ENCODE measurements around the gene DCAF12L2.
"Not testable (repeated sequence)": the region's sequence is repeated elsewhere in the genome, so short reads cannot be mapped to it uniquely, and the experiment has no call there.

Gene DCAF12L2

DNA sequence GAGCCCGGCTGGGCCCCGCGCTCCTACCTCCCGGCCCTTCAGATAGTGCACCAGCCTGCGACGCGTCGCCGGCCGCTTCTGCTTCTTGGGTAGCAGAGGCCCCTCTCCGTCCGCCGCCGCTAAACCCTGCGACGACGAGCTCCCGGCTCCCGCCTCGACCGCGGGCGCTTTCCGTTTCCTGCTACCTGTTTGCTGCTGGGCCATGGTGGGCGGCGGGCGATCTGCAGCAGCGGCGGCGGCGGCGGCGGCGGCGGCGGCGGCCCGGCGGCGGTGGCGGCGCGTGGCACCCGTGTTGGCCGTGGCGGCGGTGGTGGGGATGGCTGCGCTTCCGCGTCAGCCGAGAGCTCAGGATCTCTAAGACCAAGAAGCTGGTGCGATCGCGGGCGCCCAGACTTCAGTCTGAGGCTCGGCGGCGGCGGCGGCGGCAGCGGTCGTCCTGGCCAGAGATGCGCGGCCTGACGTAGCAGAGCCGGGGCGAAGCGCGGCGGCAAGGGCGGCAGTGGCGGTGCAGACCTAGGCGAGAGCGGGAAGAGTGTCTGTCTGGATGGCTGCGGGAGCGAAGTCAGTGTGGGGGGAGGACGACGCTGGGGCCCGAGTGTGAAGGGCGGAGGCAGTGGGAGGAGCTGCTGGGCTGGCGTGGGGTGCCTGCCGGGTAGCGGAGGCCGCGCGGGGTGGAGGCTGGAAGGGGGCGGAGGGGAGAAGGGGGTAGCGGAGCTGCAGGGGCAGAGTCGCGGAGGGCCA lies at the start of gene DCAF12L2:
TSS of gene DCAF12L2 (minus strand) at position 569 of the 741 bp plus-strand sequence. CDS start at position 204, 365 bp downstream.
- DNase-seq (ENCODE audit: low spot score), result no peak

DNA sequence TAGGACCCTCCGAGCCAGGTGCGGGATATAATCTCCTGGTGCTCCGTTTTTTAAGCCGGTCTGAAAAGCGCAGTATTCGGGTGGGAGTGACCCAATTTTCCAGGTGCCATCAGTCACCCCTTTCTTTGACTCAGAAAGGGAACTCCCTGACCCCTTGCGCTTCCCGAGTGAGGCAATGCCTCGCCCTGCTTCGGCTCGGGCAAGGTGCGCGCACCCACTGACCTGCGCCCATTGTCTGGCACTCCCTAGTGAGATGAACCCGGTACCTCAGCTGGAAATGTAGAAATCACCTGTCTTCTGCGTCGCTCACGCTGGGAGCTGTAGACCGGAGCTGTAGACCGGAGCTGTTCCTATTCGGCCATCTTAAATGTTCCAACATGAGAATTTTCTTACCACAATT lies 24.8 kb upstream of the DCAF12L2 start:
- DNase-seq (ENCODE audit: low spot score), result not testable (repeated sequence)

DNA sequence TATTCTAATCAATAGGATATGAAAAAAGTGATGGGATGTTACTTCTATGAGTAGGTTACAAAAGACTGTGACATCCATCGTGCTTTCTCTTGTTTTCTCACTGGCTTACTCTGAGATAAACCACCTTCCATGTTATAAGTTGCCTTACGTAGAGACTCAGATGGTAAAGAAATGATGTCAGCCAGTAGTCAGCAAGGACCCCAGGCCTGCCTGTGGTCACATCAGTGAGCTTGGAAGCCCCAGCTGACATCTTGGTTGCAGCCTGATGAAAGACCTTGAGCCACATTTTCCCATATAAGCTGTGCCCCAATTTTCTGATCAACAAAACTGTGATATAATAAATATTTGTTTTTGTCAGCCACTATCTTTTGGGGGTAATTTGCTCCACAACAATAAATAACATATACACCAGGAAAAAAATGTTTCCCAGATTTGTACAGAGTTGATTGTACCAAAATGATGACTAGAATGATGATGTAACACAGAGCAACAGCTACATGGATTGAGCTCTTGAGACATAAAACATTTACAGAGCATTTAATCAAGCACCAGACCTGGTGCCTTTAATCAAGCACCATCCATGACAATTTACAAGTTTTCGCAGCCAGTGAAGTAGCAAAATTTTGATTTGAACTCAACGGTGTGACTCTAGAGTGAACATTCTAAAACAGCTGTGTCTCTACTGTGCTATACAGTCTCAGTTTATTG lies 11.2 kb upstream of the DCAF12L2 start:
- no peak for DNase-seq (ENCODE audit: low spot score)

DNA sequence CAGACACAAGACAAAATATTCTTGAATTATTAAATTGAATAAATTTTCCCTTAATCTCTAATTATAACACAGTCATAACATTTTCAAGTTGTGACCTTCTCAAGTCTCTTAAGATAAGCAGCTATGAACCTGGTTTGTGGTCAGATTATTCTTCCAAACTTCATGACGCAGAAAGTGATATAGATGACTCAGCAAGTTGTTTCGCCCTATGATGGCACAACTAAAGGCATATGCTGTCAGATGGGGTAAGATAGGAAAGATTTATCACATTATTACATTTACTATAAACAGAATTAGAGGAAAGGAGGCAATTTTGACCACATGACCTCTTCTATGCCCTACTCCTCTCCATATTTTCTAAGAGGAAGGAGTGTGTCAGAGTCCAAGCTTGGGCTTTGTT lies 4.6 kb upstream of the DCAF12L2 start:
- DNase-seq (ENCODE audit: low spot score), result no peak

DNA sequence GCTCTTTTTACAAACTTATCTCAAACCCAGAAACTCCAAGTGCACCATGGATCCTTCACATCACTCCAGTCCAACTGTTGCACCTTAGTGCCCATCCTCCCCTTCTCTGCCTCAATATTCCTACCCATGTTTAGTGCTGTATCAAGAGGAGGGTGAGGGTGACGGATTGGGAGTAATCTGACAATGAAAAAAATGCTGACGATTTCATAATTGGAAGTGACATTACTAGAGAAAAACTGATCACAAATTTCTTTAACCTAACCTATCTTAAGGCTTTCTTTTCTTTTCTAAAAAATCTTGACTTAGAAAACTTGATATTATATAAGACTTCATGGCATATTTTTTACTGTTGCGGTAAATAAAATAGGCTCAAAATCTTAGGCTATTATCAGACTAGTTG lies 1.5 kb upstream of the DCAF12L2 start:
- DNase-seq (ENCODE audit: low spot score), result no peak

DNA sequence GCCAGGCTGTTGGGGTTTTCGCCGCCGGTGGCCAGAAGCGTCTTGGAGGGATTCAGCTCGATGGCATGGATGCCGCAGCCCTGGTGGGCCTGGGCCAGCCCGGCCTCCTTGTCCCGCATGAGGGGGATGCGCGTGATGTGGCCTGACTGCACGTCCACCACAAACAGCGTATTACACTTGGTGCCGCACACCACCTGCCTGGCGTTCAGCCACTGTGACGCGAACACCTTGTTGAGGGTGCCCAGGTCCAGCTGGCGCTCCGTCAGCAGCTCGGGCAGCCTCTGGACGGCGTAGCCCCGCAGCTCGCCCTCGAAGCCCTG lies 728 bp downstream of the DCAF12L2 start:
- DNase-seq (ENCODE audit: low spot score), result no peak

DNA sequence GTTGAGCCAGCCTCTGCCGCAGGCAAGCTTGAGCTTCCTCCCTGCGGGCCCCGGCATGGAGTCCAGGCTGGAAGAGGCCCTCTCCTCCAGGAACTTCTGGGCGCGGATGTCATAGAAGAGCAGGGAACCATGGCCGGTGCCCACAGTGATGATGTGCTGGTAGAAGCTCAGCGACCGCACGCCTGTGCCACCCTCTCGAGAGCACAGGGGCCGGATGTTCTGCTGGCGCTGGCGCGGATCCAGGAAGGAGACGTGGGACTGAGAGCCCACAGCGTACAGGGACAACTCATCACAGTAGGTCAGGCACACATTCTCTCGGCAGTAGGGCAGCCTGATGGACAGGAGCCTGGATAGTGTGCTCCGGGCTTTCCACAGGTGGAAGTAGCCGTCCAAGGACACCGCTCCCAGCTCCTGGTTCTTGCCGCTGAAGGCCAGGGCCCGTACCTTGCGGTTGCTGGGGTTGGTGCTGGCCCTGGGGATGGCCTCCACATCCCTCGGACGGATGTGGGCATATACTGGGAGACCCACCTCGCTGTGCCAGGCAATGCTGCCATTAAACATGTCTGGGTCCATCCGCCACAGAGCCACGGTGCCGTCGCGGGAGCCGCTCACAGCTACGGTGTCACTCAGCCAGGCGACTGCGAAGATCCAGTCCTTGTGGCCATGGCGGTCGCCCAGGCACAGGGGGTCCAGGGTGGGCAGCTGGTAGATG lies 1.2 kb downstream of the DCAF12L2 start:
- no peak for DNase-seq (ENCODE audit: low spot score)

DNA sequence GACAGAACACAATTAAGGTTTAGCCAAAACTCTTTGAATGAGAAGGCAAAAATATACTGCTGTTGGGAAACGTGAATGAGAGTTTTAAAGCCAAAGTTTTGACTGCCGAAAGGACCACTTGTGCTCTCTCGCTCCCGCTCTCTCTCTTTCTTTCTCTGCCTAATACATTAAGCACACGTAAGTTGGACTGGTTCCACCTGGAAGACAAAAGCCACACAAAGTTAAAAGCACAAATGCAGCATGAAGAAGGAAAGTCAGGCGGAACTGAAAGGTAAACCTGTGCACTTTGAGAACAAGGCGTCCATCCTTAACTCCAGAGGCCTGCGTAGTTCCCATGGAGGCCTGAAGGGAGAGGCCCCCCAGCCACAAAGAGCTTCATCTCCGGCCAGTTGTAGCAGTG lies 1.9 kb downstream of the DCAF12L2 start:
- DNase-seq (ENCODE audit: low spot score), result no peak

DNA sequence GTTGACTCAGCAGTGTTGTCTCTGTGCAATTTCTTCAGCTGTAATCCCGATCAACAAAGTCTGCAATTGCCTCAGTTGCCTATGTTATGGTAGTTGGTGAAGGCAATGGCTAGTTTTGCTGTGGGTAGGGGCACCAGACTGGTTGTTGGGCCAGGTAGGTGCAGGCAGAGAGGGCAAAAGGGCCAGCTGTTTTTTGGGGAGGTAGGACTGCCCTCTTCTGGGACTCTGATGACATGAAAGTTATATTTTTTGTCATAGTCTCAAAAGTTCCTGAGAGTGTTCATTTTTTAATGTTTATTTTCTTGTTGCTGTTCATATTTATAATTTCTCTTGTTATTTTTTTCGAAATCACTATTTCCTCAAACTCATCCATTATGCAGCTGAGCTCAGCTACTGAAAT lies 25.1 kb downstream of the DCAF12L2 start:
- no peak for DNase-seq (ENCODE audit: low spot score)

DNA sequence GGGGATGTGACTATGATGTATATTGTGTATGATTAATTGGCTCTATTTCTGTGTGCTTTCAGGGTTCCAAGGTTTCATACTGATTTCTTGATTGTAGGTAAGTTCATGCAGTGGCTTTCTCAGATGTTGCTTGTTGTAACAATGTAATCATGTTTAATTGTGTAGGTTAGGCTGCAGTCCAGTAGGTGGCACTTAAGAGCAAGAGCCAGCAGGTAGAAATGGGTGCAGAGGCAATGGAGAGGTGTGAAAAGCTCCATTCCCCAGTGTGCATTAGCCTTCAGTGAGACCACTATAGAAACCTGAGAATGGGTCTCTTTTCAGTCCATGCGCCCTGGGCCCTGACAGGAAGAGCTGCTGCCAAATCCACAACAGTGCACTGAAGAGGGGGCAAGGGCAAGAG lies 28.2 kb downstream of the DCAF12L2 start:
- no peak for DNase-seq (ENCODE audit: low spot score)

DNA sequence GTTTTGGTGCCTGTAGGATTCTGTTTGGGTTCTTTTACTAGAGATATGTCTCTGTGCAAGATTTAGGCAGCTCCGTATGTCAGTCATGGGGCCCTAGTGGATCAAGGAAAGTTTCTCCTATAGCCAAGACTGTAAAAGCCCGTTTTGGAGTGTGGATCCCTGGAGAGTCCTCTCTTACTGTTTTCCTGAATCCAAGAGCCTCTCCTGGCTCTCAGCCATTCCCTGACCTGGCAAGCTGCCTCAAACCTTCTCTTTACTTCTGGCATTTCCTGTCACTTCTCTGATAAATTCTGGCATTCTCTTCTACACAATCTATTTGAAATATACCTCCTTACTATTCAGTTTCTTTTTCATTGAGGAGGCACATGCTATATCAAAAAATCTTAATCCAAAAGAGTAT lies 41.4 kb downstream of the DCAF12L2 start:
- no peak for DNase-seq (ENCODE audit: low spot score)
